ENCODE results near the gene SLC25A13. TPM values are rescaled to one million over a fixed set of nuclear protein-coding genes. Genes with fewer than 3 reads are reported as not detected.
A peak's percentile ranks its signal among the peaks of the same experiment; 100 is the strongest.

SLC25A13 gene
- total and polyA plus RNA-seq, 2 donors (not counting 1 experiment from before 2014, with no cell fraction given) = 6.9 to 12.0 TPM

- no peak overlapping the region for H3K27ac ChIP-seq (ENCODE audit: insufficient read depth, low read length)
- H3K9ac ChIP-seq (ENCODE audit: insufficient read depth, low read length) = no peak overlapping the region
- no peak overlapping the region for H3K4me2 ChIP-seq (ENCODE audit: extremely low read depth, insufficient read depth, low read length)
- H2AFZ ChIP-seq (ENCODE audit: low read length) = no peak overlapping the region
- H3K36me3 ChIP-seq (ENCODE audit: control insufficient read depth, insufficient read depth, low read length) = no peaks in the 10 kb centered on the region
- DNase-seq (ENCODE audit: low read depth in 2 of 2) = no peak
- no peaks in the 10 kb centered on the region for H3K27me3 ChIP-seq (ENCODE audit: control insufficient read depth, insufficient read depth, low read length)
- H3K79me2 ChIP-seq (ENCODE audit: control insufficient read depth, insufficient read depth, low read length) = no peaks in the 10 kb centered on the region
- no peaks in the 10 kb centered on the region for H4K20me1 ChIP-seq (ENCODE audit: control insufficient read depth, extremely low read depth, insufficient read depth, low read length)
- TF ChIP-seq EZH2 (IDR thresholded peaks at IDR 0.05; ENCODE audit: low read length, missing control alignments) (no peak), CTCF (conservative IDR thresholded peaks at IDR 0.05 in 1 of 2, IDR thresholded peaks at IDR 0.05 in 1 of 2; ENCODE audit: low read depth in 1 of 2, low read length in 2 of 2) (peak in 1 of 2 donors; percentile 12)
- H3K4me1 ChIP-seq (ENCODE audit: control insufficient read depth, extremely low read depth, insufficient read depth, low read length) = peaks cover 3% of the 10 kb centered on the region
- no peak overlapping the region for H3K4me3 ChIP-seq (replicated peaks in 1 of 4; ENCODE audit: control extremely low read depth in 1 of 4, insufficient read depth in 1 of 4, low read depth in 3 of 4, low read length in 4 of 4)
- H3K9me3 ChIP-seq (ENCODE audit: control insufficient read depth, insufficient read depth, low read depth, low read length) = no peaks in the 10 kb centered on the region
Measured at GRCh38 chr7:96224685-96225084, 97.2 kb downstream of the SLC25A13 start.

GRCh38 chr7:96224073-96224472, 97.8 kb downstream of the SLC25A13 start:
- peaks cover 3% of the 10 kb centered on the region for H3K4me1 ChIP-seq (ENCODE audit: control insufficient read depth, extremely low read depth, insufficient read depth, low read length)
- no peak overlapping the region for H3K27ac ChIP-seq (ENCODE audit: insufficient read depth, low read length)
- TF ChIP-seq EZH2 (IDR thresholded peaks at IDR 0.05; ENCODE audit: low read length, missing control alignments) = no peak
- no peak for TF ChIP-seq CTCF (conservative IDR thresholded peaks at IDR 0.05 in 1 of 2, IDR thresholded peaks at IDR 0.05 in 1 of 2; ENCODE audit: low read depth in 1 of 2, low read length in 2 of 2)
- H3K9ac ChIP-seq (ENCODE audit: insufficient read depth, low read length) = no peak overlapping the region
- H3K9me3 ChIP-seq (ENCODE audit: control insufficient read depth, insufficient read depth, low read depth, low read length) = no peaks in the 10 kb centered on the region
- H3K4me3 ChIP-seq (replicated peaks in 1 of 4; ENCODE audit: control extremely low read depth in 1 of 4, insufficient read depth in 1 of 4, low read depth in 3 of 4, low read length in 4 of 4) = no peak overlapping the region
- no peak overlapping the region for H3K4me2 ChIP-seq (ENCODE audit: extremely low read depth, insufficient read depth, low read length)
- no peaks in the 10 kb centered on the region for H3K27me3 ChIP-seq (ENCODE audit: control insufficient read depth, insufficient read depth, low read length)
- H2AFZ ChIP-seq (ENCODE audit: low read length) = no peak overlapping the region
- H4K20me1 ChIP-seq (ENCODE audit: control insufficient read depth, extremely low read depth, insufficient read depth, low read length) = no peaks in the 10 kb centered on the region
- H3K36me3 ChIP-seq (ENCODE audit: control insufficient read depth, insufficient read depth, low read length) = no peaks in the 10 kb centered on the region
- no peak for DNase-seq (ENCODE audit: low read depth in 2 of 2)
- no peaks in the 10 kb centered on the region for H3K79me2 ChIP-seq (ENCODE audit: control insufficient read depth, insufficient read depth, low read length)

- Histone ChIP-seq H3K4me3 (replicated peaks in 1 of 4; ENCODE audit: control extremely low read depth in 1 of 4, insufficient read depth in 1 of 4, low read depth in 3 of 4, low read length in 4 of 4) (no peak overlapping the region), H3K79me2 (ENCODE audit: control insufficient read depth, insufficient read depth, low read length) (no peaks in the 10 kb centered on the region), H4K20me1 (ENCODE audit: control insufficient read depth, extremely low read depth, insufficient read depth, low read length) (no peaks in the 10 kb centered on the region), H3K27me3 (ENCODE audit: control insufficient read depth, insufficient read depth, low read length) (no peaks in the 10 kb centered on the region), H3K9ac (ENCODE audit: insufficient read depth, low read length) (no peak overlapping the region), H3K36me3 (ENCODE audit: control insufficient read depth, insufficient read depth, low read length) (no peaks in the 10 kb centered on the region), H3K4me2 (ENCODE audit: extremely low read depth, insufficient read depth, low read length) (no peak overlapping the region), H3K27ac (ENCODE audit: insufficient read depth, low read length) (no peak overlapping the region), H2AFZ (ENCODE audit: low read length) (no peak overlapping the region), H3K4me1 (ENCODE audit: control insufficient read depth, extremely low read depth, insufficient read depth, low read length) (peaks cover 3% of the 10 kb centered on the region), H3K9me3 (ENCODE audit: control insufficient read depth, insufficient read depth, low read depth, low read length) (no peaks in the 10 kb centered on the region)
- no peak for TF ChIP-seq EZH2 (IDR thresholded peaks at IDR 0.05; ENCODE audit: low read length, missing control alignments)
- TF ChIP-seq CTCF (conservative IDR thresholded peaks at IDR 0.05 in 1 of 2, IDR thresholded peaks at IDR 0.05 in 1 of 2; ENCODE audit: low read depth in 1 of 2, low read length in 2 of 2) = no peak
- no peak for DNase-seq (ENCODE audit: low read depth in 2 of 2)
Measured at GRCh38 chr7:96221888-96222287, 100.0 kb downstream of the SLC25A13 start.
